ENCODE measurements around the gene ENTREP1. TPM values are rescaled to one million over a fixed set of nuclear protein-coding genes. Genes with fewer than 3 reads are reported as not detected.

Gene ENTREP1
- total and polyA plus RNA-seq, 2 donors (not counting 1 experiment from before 2014, with no cell fraction given), result not detected

DNA sequence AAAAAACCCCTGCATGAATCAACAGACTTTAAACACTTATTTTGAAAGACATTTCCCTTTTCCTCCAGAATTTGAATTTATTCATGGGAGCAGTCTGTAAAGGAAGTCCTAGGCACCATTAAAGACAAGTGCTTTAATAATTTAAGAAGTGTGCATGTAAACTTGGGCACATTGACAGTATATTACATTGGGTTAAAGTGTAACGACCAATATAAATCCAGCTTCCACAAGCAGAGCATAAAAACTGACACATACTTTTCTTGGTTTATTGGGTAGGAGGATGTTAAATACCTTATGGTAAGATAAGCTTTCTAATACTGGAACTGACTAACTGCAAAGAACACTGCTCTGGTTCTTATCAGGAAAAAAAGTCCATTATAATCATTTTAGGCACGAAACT, 1.2 kb upstream of the ENTREP1 start:
- no peak overlapping the region for H2AFZ ChIP-seq (ENCODE audit: insufficient read depth, low read depth, low read length, poor library complexity, severe bottlenecking)
- no peaks in the 10 kb centered on the region for H3K79me2 ChIP-seq (ENCODE audit: control insufficient read depth, insufficient read depth, low read length)
- Mint-ChIP-seq H3K4me1 (peaks cover 6% of the 10 kb centered on the region), H3K27ac (no peak overlapping the region), H3K27me3 (peaks cover 46% of the 10 kb centered on the region), H3K4me3 (peak overlapping the region; percentile 23), H3K9me3 (ENCODE audit: insufficient read depth) (no peaks in the 10 kb centered on the region)
- H3K4me3 ChIP-seq (ENCODE audit: control extremely low read depth in 1 of 5, extremely low read depth in 1 of 5, insufficient read depth in 1 of 5, low read depth in 2 of 5, low read length in 4 of 5), result no peak overlapping the region
- H3K36me3 ChIP-seq (replicated peaks in 1 of 2; ENCODE audit: control extremely low read depth in 1 of 2, control insufficient read depth in 1 of 2, extremely low read depth in 1 of 2, insufficient read depth in 2 of 2, low read length in 1 of 2), result no peaks in the 10 kb centered on the region
- H3K4me1 ChIP-seq (ENCODE audit: control insufficient read depth in 2 of 2, insufficient read depth in 2 of 2, low read length in 2 of 2), result peaks cover 0 to 4% of the 10 kb centered on the region in 2 donors
- intact Hi-C loops (cut with micrococcal nuclease), result no loop called here
- POLR2A ChIA-PET, result no interaction called here
- H3K27me3 ChIP-seq (replicated peaks in 1 of 4; ENCODE audit: control extremely low read depth in 1 of 4, control insufficient read depth in 3 of 4, insufficient read depth in 4 of 4, low read length in 3 of 4), result peaks cover 0 to 10% (median 4%) of the 10 kb centered on the region in 4 experiments
- H4K20me1 ChIP-seq (ENCODE audit: control insufficient read depth, insufficient read depth, low read length, poor library complexity, severe bottlenecking), result no peaks in the 10 kb centered on the region
- DNase-seq (no peak), ATAC-seq (ENCODE audit: low read depth) (no peak)
- no peak overlapping the region for H3K9ac ChIP-seq (ENCODE audit: low read length)
- TF ChIP-seq, protein P1, sequence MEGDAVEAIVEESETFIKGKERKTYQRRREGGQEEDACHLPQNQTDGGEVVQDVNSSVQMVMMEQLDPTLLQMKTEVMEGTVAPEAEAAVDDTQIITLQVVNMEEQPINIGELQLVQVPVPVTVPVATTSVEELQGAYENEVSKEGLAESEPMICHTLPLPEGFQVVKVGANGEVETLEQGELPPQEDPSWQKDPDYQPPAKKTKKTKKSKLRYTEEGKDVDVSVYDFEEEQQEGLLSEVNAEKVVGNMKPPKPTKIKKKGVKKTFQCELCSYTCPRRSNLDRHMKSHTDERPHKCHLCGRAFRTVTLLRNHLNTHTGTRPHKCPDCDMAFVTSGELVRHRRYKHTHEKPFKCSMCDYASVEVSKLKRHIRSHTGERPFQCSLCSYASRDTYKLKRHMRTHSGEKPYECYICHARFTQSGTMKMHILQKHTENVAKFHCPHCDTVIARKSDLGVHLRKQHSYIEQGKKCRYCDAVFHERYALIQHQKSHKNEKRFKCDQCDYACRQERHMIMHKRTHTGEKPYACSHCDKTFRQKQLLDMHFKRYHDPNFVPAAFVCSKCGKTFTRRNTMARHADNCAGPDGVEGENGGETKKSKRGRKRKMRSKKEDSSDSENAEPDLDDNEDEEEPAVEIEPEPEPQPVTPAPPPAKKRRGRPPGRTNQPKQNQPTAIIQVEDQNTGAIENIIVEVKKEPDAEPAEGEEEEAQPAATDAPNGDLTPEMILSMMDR (IDR thresholded peaks at IDR 0.05), result no peak
- no peak for TF ChIP-seq EZH2 (IDR thresholded peaks at IDR 0.05; ENCODE audit: borderline replicate concordance, insufficient read depth, low read depth, low read length, poor library complexity, severe bottlenecking)
- H3K9me3 ChIP-seq (ENCODE audit: control extremely low read depth in 1 of 3, control insufficient read depth in 2 of 3, insufficient read depth in 1 of 3, low read length in 2 of 3), result peaks cover 0 to 6% (median 0%) of the 10 kb centered on the region in 3 donors
- CTCF ChIA-PET, result no interaction called here
- H3K27ac ChIP-seq (ENCODE audit: low read length in 2 of 2), result no peak overlapping the region
- H3K4me2 ChIP-seq (replicated peaks; ENCODE audit: low read depth, low read length, poor library complexity, severe bottlenecking), result no peak overlapping the region
- WGBS (ENCODE audit: insufficient coverage), result no CpG with 5 or more reads among the region's 2 CpGs

DNA sequence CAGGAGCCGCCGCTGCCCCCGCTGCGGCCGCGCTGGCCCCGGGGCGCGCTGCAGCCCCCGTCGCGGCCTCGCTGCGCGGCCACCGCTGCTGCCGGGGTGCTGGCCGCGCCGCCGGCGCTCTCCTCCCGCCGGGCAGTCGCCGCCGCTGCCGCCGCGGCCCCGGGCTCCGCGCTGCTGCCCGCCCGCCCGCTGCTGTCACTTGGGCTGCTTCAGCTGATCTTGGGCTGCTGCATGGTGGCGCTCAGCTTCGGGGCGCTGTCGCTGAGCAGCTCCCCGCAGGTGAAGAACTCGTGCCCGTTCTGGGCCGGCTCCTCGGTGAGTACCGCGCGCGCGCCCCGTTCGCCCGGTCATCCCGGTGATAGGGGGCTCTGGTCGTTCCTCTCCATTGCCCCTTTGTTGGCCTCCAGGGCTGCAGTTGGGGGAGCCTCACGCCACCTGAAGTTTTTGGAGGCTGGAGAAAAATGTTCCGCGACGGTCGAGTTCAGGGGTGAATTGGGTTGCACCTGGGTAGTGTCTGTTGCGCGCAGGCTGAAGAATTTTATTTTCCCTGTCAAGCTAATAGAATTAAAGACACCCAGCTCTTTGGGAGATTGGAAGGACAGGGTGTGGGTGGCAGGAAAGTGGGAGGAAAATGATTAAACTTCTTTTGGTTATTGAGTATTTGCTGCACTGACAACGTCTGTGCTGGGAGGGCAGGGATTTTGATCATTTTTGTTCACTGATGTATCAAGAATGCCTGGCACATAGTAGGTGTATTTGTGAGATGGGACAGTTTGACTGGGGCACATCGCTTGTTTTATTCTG, 596 bp downstream of the ENTREP1 start:
- H3K27me3 Mint-ChIP-seq, result peaks cover 42% of the 10 kb centered on the region
- ChIA-PET CTCF (no interaction called here), POLR2A (interaction anchor here (0.7 kb wide), 1 partner anchor 13 kb away, joined by 3 read pairs; no protein-coding TSS in a partner anchor)
- Histone ChIP-seq H4K20me1 (ENCODE audit: control insufficient read depth, insufficient read depth, low read length, poor library complexity, severe bottlenecking) (no peaks in the 10 kb centered on the region), H3K9ac (ENCODE audit: low read length) (no peak overlapping the region), H3K79me2 (ENCODE audit: control insufficient read depth, insufficient read depth, low read length) (no peaks in the 10 kb centered on the region), H3K9me3 (ENCODE audit: control extremely low read depth in 1 of 3, control insufficient read depth in 2 of 3, insufficient read depth in 1 of 3, low read length in 2 of 3) (peaks cover 0 to 6% (median 0%) of the 10 kb centered on the region in 3 donors), H3K27ac (ENCODE audit: low read length in 2 of 2) (no peak overlapping the region), H3K36me3 (replicated peaks in 1 of 2; ENCODE audit: control extremely low read depth in 1 of 2, control insufficient read depth in 1 of 2, extremely low read depth in 1 of 2, insufficient read depth in 2 of 2, low read length in 1 of 2) (no peaks in the 10 kb centered on the region), H3K4me3 (ENCODE audit: control extremely low read depth in 1 of 5, extremely low read depth in 1 of 5, insufficient read depth in 1 of 5, low read depth in 2 of 5, low read length in 4 of 5) (no peak overlapping the region), H3K4me1 (ENCODE audit: control insufficient read depth in 2 of 2, insufficient read depth in 2 of 2, low read length in 2 of 2) (peaks cover 0 to 4% of the 10 kb centered on the region in 2 donors), H3K27me3 (replicated peaks in 1 of 4; ENCODE audit: control extremely low read depth in 1 of 4, control insufficient read depth in 3 of 4, insufficient read depth in 4 of 4, low read length in 3 of 4) (peaks cover 0 to 11% (median 4%) of the 10 kb centered on the region in 4 experiments), H2AFZ (ENCODE audit: insufficient read depth, low read depth, low read length, poor library complexity, severe bottlenecking) (no peak overlapping the region), H3K4me2 (replicated peaks; ENCODE audit: low read depth, low read length, poor library complexity, severe bottlenecking) (no peak overlapping the region)
- 7% methylated on average over 62 of the region's 64 CpGs for WGBS (ENCODE audit: insufficient coverage)
- DNase-seq, result no peak
- no peaks in the 10 kb centered on the region for H3K9me3 Mint-ChIP-seq (ENCODE audit: insufficient read depth)
- TF ChIP-seq, protein P1 (IDR thresholded peaks at IDR 0.05), result no peak
- no peak for TF ChIP-seq EZH2 (IDR thresholded peaks at IDR 0.05; ENCODE audit: borderline replicate concordance, insufficient read depth, low read depth, low read length, poor library complexity, severe bottlenecking)
- intact Hi-C loops (cut with micrococcal nuclease), result no loop called here
- ATAC-seq (ENCODE audit: low read depth), result no peak
- no peak overlapping the region for H3K27ac Mint-ChIP-seq
- peaks cover 6% of the 10 kb centered on the region for H3K4me1 Mint-ChIP-seq
- H3K4me3 Mint-ChIP-seq, result peak overlapping the region; percentile 13
